Tibial artery (tissue), 4 donors: Measurements from ENCODE around the gene TFF2.

Experiments
- DNase-seq, 2 donors: peaks; one replicate each; pipeline ENCODE4 v3.0.0-alpha.2; 2019
- H3K27ac ChIP-seq, 2 donors: fragments of 200-600 bp; sonication (generic) in 1 of 2; 1 replicate in 1 of 2; 2 replicates in 1 of 2; pipeline ENCODE4 v1.5.1; 2018 to 2019; ENCODE audit warnings: mild to moderate bottlenecking in 1 of 2
- H3K27me3 ChIP-seq, 2 donors: fragments of 200-600 bp; sonication (generic) in 1 of 2; one replicate each; pipeline versions ENCODE4 v1.5.1 to v1.6.0; 2016 to 2019
- H3K36me3 ChIP-seq, 3 donors: fragments of 200-600 bp; sonication (generic) in 2 of 3; one replicate each; pipeline ENCODE4 v1.5.1; 2016 to 2019; ENCODE audit warnings: mild to moderate bottlenecking in 2 of 3
- H3K4me1 ChIP-seq, 4 donors: fragments of 200-600 bp; sonication (generic) in 2 of 4; 1 replicate in 3 of 4; 2 replicates in 1 of 4; pipeline ENCODE4 v1.5.1; 2016 to 2019
- H3K4me3 ChIP-seq, 2 donors: fragments of 200-600 bp; sonication (generic) in 1 of 2; 1 replicate in 1 of 2; 2 replicates in 1 of 2; pipeline ENCODE4 v1.5.1; 2018 to 2019; ENCODE audit warnings: mild to moderate bottlenecking in 2 of 2
- H3K9me3 ChIP-seq, 3 donors: fragments of 200-600 bp; sonication (generic) in 1 of 3; one replicate each; pipeline ENCODE4 v1.5.1; 2016 to 2019
- intact Hi-C: fragments of 100-400 bp; cut with DNase I; formaldehyde crosslinking; loops from one replicate; pipeline ENCODE4 v1.15.0; 2023; ENCODE audit warnings: low total_unique reads
- TF ChIP-seq, protein P1 (sequence below), 2 experiments: fragments of 200-600 bp in 1 of 2; fragments of 450-650 bp in 1 of 2; IDR thresholded peaks; one replicate each; pipeline ENCODE4 v1.5.1; 2017 to 2019; ENCODE audit warnings: antibody characterized with exemption in 2 of 2, mild to moderate bottlenecking in 1 of 2, moderate library complexity in 1 of 2

Gene TFF2

DNA sequence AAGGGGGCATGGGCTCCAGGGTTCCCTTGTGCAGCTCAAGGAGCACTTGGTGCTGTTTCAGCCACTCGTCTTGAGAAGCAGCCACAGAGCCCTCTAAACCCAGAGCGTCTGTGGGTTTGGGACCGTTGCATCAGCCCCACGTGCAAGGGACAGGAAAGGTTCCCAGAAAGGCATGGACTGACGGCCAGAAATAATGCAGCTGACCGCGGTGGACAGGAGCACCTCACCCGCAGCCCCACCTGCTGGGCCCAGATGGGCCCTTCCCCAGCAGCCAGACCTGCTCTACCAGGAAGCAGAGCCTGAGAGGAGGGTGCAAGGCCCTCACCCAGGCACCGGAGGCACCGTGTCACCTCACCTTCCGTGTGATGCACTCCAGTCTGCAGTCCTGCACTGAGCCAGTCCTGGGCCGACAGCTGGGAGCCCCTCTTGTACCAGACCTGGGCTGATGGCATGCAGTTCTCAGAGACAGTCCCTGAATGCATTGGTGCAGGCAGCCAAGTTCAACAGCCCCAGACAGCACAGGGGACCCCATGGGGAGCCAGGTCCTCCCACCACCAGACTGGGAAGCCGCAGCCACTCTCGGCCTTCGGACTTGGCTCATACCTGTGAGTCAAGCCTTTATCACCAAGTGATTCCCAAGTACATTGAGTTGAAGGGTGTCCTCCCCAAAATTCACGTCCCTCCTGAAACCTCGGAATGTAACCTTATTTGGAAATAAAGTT is 30.8 kb downstream of the TFF2 start:
- no peaks in the 10 kb centered on the region for H3K36me3 ChIP-seq
- H3K27ac ChIP-seq, result no peak overlapping the region
- no peaks in the 10 kb centered on the region for H3K9me3 ChIP-seq
- peaks cover 0 to 37% of the 10 kb centered on the region in 2 donors for H3K27me3 ChIP-seq
- no peaks in the 10 kb centered on the region for H3K4me1 ChIP-seq
- no peak for DNase-seq
- TF ChIP-seq, protein P1, sequence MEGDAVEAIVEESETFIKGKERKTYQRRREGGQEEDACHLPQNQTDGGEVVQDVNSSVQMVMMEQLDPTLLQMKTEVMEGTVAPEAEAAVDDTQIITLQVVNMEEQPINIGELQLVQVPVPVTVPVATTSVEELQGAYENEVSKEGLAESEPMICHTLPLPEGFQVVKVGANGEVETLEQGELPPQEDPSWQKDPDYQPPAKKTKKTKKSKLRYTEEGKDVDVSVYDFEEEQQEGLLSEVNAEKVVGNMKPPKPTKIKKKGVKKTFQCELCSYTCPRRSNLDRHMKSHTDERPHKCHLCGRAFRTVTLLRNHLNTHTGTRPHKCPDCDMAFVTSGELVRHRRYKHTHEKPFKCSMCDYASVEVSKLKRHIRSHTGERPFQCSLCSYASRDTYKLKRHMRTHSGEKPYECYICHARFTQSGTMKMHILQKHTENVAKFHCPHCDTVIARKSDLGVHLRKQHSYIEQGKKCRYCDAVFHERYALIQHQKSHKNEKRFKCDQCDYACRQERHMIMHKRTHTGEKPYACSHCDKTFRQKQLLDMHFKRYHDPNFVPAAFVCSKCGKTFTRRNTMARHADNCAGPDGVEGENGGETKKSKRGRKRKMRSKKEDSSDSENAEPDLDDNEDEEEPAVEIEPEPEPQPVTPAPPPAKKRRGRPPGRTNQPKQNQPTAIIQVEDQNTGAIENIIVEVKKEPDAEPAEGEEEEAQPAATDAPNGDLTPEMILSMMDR (IDR thresholded peaks at IDR 0.05), result no peak
- intact Hi-C loops, result no loop called here
- no peak overlapping the region for H3K4me3 ChIP-seq

DNA sequence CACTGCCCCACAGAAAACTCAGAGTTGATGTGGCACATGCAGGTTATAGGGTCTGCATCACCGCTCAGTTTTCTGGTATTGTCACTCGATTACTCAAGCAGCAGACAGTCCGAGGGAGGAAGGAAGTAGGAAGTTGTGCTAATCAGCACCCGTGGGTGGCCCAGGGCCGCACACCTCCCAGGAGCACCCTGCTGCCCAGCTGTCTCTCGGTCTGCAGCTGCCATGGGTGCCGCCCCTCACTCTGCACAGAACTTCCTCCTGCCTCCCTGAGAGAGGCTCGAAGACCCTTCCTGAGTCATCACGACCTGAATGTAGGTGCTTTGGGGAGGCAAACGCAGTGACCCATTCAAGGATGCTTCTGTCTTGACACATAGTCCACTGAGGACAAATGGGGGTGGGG is 31.4 kb downstream of the TFF2 start:
- intact Hi-C loops, result no loop called here
- Histone ChIP-seq H3K9me3 (no peaks in the 10 kb centered on the region), H3K27ac (no peak overlapping the region), H3K27me3 (peaks cover 0 to 41% of the 10 kb centered on the region in 2 donors), H3K4me1 (no peaks in the 10 kb centered on the region), H3K4me3 (no peak overlapping the region), H3K36me3 (no peaks in the 10 kb centered on the region)
- DNase-seq, result no peak
- TF ChIP-seq, protein P1 (IDR thresholded peaks at IDR 0.05), result no peak

DNA sequence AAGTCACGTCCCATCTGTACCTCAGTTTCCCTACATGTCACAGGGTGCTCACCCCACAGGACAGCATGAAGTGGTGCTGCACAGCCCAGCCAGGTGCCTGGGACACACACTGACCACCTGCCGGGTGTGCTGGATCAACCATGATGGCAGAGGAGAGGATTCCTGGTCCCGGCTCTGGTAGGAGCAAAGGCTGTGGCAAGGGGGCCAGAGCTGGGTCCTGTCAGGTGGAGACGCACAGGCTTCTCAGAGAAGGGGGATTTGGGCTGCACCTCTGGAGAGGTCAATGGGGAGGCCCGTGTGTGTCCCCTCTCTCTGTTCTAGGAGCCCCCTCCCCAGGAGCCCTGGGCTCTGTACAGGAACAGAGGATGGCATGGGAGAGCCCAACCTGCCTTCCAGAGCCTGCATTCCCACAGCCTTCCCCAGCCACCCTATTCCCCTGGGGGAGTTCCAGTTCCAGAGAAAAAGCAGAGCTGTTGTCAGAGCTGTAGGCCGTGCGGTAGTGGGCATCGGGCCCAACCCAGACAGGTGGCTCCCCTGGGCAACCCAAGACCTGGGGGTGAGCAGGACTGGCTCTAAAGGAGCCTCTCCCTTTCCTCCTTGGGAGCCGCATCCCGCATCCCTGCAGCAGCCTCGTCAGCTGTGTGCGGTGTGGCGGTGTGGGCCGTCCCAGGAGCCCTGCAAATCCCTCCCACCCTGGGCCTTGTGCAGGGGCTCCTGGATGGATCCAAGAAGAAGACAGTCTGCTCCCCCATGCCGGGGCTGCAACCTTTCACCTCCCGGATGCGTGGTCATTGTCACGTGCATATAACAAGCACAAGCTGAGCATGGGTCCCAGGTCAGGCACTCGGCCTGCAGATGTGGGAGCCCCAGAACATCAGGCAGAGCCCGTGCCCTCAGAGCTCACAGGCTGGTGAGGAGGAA is 32.7 kb downstream of the TFF2 start:
- H3K9me3 ChIP-seq, result no peaks in the 10 kb centered on the region
- H3K36me3 ChIP-seq, result no peaks in the 10 kb centered on the region
- DNase-seq, result no peak
- intact Hi-C loops, result no loop called here
- peaks cover 0 to 44% of the 10 kb centered on the region in 2 donors for H3K27me3 ChIP-seq
- no peak overlapping the region for H3K4me3 ChIP-seq
- TF ChIP-seq, protein P1 (IDR thresholded peaks at IDR 0.05), result no peak
- H3K27ac ChIP-seq, result no peak overlapping the region
- no peaks in the 10 kb centered on the region for H3K4me1 ChIP-seq

DNA sequence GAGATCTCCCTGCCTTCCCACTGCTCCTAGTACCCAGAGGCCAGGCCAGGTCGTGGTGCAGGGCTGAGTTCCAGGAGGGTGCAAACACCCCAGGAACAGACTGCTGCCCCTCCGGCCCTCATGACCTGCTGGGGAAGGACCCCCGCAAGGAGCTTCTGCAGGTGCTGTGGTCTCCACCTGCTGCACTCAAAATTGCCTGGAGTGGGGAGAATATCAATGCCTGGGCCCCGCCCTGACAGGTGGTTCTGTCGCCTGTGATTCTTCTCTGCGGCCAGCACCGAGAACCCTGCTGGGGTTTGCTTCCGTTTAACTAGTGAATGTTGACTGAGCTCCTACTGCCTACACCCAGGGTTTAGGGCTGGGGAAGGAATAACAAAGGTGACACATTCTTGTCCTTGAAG is 33.5 kb downstream of the TFF2 start:
- intact Hi-C loops, result no loop called here
- H3K27ac ChIP-seq, result no peak overlapping the region
- DNase-seq, result no peak
- H3K27me3 ChIP-seq, result peaks cover 0 to 50% of the 10 kb centered on the region in 2 donors
- H3K4me1 ChIP-seq, result no peaks in the 10 kb centered on the region
- H3K4me3 ChIP-seq, result no peak overlapping the region
- TF ChIP-seq, protein P1 (IDR thresholded peaks at IDR 0.05), result no peak
- no peaks in the 10 kb centered on the region for H3K36me3 ChIP-seq
- H3K9me3 ChIP-seq, result no peaks in the 10 kb centered on the region

DNA sequence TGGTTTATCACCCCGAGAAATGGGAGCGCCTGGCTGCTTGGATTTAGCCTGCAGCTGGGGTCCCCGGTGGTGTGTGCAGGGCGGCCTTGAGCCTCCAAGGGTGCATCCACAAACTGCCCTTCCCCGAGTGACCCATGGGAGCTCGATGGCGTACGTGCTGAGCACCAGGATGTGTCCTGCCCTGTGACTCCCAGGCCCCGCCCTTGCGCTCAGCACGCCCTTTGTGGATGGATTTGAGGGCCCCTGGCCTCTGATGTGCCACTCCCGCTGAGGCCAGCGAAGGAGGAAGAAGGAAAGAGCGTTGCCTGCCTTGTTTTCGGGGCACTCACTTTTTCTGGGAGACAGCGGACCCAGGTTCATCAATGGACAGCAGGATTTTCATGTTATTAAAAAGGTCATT is 33.9 kb downstream of the TFF2 start:
- intact Hi-C loops, result no loop called here
- no peak overlapping the region for H3K27ac ChIP-seq
- H3K36me3 ChIP-seq, result no peaks in the 10 kb centered on the region
- H3K4me1 ChIP-seq, result no peaks in the 10 kb centered on the region
- no peak overlapping the region for H3K4me3 ChIP-seq
- H3K9me3 ChIP-seq, result no peaks in the 10 kb centered on the region
- peaks cover 0 to 54% of the 10 kb centered on the region in 2 donors for H3K27me3 ChIP-seq
- TF ChIP-seq, protein P1 (IDR thresholded peaks at IDR 0.05), result no peak
- DNase-seq, result no peak
